Stimulated activated CD8-positive, alpha-beta memory T cell treated with anti-CD3 and anti-CD28 coated beads, Interleukin-12 subunit alpha, Interleukin-12 subunit beta, amount 100 ng/mL, for 24 hours (primary cell): ENCODE data around the gene RUFY2.
"Not testable (repeated sequence)": the region's sequence is repeated elsewhere in the genome, so short reads cannot be mapped to it uniquely, and the experiment has no call there.

ENCODE experiments used
- DNase-seq: peaks from one replicate; pipeline ENCODE4 v3.0.0-alpha.2; 2020; ENCODE audit errors: extremely low read depth

The RUFY2 gene

DNA sequence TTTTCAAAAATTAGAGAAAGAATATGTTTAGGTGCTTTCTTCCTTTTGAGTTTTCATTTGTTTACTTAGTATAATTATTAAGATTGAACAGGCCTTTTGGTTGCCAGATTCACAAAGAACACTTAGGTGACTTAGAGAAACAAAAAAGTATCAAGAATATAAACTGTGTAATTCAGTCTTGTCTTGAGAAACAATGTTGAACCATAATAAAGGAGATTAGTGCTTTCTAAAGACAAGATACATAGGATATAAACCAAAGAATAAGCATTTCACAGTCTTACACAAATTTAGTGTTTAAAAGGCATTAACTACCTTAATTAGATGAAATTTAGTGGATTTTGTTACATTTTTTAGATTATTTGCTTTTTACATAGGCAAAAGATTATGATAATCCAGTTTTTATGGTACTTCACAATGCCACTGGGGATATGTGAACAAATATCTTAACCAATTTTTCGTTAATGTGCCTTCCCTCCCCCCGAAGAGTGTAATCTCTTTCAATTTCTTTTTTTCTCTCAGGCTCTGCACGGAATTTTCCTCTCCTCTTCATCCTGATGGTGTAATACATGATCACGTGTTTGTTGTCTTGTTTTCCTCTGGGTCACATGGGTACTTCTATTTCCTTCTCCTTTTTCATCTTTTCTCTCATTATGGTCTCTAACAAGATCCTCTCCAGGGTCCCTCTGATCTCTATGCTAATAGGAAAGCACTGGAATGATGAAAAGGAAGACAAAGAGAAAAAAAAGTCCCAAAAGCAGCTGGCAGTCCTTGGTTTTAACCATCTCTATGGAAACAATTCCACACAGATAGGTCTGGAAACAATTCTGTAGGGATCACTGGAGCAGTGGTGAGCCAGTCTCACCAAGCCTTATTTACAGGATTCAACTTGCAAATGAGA is 78.9 kb downstream of the RUFY2 start:
- DNase-seq = no peak

DNA sequence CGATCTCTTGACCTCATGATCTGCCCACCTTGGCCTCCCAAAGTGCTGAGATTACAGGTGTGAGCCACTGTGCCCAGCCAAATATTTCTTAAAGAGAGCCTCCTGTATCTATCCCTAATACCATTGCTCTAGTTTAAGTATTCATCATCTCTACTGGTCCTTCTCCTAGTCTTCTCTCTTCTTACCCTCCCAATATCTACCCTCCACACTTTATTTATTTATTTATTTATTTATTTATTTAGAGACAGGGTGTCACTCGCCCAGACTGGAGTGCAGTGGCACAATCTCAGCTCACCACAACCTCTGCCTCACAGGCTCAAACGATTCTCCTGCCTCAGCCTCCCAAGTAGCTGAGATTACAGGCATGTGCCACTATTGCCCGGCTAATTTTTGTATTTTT is 82.7 kb downstream of the RUFY2 start:
- DNase-seq = not testable (repeated sequence)

DNA sequence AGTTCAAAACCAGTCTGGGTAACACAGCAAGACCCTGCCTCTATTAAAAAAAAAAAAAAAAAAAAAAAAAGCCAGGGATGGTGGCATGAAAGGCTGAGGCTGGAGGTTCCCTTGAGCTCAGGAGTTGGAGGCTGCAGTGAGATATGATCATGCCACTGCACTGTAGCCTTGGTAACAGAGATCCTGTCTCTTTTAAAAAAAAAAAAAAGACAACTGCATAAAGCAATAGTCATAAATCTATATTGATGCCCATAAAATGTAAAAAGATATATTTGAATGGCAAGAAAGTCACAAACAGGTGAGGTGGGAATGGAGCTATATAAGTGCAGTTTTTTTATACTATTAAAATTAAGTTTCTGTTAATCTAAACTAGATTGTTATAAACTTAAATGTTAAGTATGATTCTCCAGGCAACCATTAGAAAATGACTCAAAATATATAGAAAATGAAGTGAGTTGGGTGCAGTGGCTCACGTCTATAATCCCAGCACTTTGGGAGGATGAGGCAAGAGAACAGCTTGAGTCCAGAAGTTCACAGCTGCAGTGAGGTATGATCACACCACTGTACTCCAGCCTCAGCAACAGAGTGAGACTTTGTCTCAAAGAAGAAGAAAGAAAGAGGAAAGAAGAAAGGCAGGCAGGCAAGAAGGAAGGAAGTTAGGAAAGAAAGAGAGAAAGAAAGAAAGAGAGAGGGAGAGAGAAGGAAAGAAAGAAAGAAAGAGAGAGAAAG is 88.6 kb downstream of the RUFY2 start:
- no peak for DNase-seq

DNA sequence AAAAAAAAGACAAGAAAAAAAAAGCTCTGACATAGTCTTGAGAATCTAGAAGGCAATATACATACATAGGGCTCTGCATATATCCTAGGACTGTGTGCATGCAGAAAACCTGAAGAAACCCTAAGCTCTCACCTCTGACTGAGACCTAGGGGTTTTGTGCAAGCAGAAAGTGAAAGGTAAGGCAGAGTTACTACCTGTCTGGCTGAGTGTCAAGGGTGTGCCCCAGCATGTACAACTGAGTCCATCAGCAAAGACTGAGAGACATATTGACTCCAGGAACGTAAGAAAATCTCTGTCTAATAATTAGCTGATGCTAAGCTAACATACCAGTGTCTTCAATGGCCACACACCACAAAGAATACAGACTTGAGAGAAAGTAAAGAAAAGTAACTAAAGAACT is 91.5 kb downstream of the RUFY2 start:
- no peak for DNase-seq

DNA sequence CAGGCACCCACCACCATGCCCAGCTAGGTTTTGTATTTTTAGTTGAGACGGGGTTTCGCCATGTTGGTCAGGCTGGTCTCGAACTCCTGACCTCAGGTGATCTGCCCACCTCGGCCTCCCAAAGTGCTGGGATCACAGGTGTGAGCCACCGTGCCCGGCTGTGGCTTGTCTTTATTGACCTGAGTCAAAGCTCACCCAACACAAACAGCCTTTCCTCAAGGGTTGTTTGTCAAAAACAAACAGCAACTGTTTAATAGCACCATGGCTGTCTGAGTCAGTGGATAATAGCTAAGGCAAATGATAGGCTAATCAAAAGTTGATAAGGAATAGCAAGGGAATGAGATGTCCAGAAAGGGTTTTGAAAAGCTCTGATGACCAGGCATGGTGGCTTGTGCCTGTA is 92.1 kb downstream of the RUFY2 start:
- not testable (repeated sequence) for DNase-seq

DNA sequence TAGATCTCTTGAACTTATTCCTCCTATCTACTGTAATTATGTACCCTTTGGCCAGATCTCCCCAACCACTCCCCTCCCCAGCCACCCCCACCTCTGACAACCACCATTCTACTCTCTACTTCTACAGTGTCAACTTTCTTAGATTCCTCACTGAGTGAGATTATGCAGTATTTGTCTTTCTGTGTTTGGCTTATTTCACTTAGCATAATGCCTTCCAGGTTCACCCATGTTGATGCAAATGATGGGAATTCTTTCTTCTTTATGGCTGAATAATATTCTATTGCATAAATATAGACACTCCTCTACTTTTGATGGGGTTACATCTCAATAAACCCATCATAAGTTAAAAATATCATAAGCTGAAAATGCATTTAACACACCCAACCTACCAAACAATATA is 96.5 kb downstream of the RUFY2 start:
- DNase-seq = no peak

DNA sequence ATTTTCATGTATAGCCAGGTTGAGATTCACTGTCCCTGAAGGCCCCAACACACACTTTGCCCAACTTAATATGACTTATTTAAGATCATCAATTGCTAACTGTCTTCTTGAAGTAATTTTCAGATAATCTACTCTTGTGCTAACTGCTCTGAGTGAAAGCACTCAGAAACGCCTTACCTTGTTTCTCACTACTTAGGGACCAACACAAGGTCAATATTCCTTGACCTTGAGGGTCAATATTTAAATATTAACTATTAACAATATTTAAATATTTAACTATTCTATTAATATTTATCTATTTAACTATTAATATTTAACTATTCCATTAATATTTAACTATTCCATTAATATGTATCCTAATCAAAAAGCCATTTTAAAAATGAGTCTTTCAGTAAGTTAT is 101.2 kb downstream of the RUFY2 start:
- DNase-seq = no peak

DNA sequence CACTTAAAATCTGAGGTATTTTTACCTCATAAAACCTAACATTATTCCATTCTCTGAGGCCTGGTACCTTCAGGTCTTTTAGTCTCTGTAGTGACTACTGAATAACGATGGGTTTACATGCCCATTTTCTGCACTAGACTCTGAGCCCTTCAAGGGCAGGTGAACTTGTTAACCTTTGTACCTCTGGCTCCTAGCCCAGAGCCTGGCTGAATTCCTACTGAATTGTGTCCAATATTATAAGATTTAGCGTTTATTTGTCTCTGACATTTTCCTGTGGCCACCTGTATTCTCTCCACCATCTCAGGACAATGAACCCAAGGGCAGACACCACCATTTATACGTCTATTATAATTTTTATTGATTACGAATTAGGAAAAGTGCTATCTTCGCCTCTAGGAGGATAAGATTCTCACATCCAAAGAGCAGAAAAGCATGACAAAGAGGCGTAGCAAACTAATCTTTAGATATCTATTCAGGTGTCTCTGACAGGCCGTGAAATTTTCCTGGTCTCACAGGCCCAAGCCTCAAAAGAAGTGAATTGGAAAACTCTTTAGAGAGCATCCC is 103.1 kb downstream of the RUFY2 start:
- DNase-seq = no peak

DNA sequence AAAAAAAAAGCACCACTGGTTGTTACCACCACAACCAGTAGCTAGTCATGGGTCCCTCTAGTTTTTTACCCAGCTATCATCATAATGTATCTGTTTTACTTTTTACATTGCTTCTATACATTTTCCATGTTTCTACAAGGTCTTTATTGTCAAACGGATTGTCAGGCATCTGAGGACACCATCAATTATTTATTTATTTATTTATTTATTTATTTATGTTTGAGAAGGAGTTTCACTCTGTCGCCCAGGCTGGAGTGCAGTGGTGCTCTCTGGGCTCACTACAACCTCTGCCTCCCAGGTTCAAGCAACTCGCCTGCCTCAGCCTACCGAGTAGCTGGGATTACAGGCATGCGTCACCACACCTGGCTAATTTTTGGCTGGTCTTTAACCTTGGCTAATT is 104.2 kb downstream of the RUFY2 start:
- no peak for DNase-seq

DNA sequence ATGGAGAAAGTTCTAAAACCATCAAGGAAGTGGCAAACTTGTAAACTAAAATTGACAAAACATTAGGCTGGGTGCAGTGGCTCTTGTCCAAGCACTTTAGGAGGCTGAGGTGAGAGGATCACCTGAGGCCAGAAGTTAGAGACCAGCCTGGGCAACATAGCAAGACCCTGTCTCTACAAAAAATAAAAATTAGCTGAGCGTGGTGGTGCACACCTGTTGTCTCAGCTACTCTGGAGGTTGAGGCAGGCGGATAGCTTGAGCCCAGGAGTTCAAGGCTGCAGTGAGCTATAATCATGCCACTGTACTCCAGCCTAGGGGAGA is 104.6 kb downstream of the RUFY2 start:
- DNase-seq = no peak

DNA sequence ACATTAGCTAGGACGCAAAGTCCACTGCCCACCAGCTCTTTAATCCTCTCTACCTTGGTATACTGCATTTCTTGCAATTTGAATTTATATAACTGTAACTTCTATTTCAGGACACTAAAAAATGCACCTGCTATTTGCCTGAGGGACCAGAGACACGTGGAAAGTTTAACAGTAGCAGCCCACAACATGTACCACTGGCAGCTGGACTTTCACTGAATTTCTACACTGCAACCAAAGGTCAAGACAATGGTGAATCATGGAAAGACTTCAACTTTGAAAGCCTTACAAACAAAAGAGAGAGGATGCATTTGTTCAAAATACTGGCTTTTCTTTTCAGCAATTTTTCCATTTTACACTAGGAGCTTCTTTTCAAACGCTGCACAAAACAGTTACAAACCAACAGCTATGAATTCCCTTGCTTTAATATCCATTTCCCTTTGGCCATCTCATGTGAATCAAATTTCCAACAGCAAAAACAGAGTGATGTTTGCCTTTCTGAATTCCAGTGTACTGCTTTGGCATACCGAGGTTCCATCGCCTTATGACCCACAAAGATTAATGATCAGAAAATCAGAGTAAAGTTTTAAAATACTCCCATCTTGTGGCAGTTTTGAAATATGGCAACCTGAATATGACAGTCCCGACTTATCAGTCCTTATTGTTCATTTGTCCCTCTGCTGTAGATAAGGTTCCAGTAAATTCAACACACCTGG is 105.1 kb downstream of the RUFY2 start:
- DNase-seq = no peak

DNA sequence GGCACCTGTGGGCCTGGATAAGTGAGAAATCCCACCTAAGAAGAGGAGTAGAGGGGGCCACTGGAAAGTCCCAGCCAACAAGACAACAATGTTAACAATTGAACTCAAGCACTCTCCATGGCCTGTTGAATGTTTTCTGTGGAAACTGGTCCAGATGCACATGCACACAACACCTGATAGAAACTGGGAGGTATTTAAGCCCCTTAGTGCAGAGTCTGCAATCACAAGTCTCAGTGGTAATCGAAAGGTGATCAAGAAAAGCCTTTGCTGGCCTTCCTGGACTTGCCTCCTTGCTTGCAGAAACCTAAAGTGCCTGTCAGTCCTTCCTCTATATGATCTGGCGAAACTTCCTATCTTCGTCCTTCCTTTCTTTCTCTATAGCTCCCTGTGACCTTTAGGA is 105.8 kb downstream of the RUFY2 start:
- no peak for DNase-seq

DNA sequence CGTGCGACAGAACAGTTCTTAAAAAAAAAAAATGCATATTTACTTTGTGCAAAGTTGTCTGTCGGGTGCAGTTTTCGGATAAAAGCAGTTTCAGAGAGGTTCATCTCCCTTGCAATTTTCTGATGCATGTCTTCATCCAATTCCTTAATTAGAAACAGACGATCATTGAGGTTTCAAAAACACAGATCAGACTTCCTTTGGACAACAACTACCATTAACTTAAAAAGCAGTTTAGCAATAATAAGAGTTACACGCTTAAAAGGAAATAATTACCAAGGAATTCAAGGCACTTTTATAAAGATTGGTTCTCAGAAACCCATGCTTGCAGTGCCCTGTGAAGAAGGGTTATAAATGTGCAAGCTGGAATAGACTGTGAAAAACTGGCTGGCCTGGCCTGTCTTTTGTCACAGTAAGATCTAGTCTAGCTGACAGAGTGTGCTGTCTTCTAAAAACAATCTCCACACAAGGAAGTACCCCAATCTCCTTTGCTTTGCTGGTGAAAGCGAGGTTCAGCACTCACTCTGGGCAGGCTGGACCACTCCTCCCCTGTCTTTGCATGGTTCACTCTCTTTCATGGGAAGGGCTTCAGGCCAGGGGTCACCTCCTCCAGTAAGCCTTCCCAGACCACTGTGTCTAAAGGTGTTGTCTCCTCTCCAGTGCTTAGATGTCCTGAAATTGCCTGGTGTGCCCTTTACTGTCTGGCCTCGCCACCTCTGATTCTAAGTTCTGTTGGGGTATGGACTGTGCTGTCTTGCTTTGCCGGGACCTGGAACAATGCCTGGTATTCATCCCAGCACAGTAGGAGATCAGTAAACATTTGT is 110.0 kb downstream of the RUFY2 start:
- no peak for DNase-seq
